GM12864 (cell line): ENCODE measurements around the gene FAM107B.

Experiments used
- DNase-seq: peaks from one replicate; pipeline ENCODE4 v3.0.0-alpha.2; 2011; ENCODE audit warnings: low read depth
- H3K4me3 ChIP-seq: 2 replicates; pipeline ENCODE4 v1.5.1; 2011; ENCODE audit warnings: mild to moderate bottlenecking, low read depth, low read length, control low read depth
- CTCF ChIP-seq: IDR thresholded peaks from 2 replicates; pipeline ENCODE4 v1.5.1; 2011; ENCODE audit warnings: low read depth, mild to moderate bottlenecking, moderate library complexity, low read length, control low read depth, inconsistent platforms; ENCODE audit errors: missing control alignments

The FAM107B gene

GRCh38 chr10:14478201-14478600, 296.5 kb downstream of the FAM107B start:
- no peak for TF ChIP-seq CTCF
- H3K4me3 ChIP-seq, result no peak overlapping the region
- no peak for DNase-seq

- no peak for DNase-seq
- H3K4me3 ChIP-seq, result no peak overlapping the region
- TF ChIP-seq CTCF, result no peak
Observed at GRCh38 chr10:14477408-14477710, 297.3 kb downstream of the FAM107B start.

- no peak for TF ChIP-seq CTCF
- no peak for DNase-seq
- no peak overlapping the region for H3K4me3 ChIP-seq
Observed at GRCh38 chr10:14476641-14477407, 297.9 kb downstream of the FAM107B start.

GRCh38 chr10:14476006-14476405, 298.7 kb downstream of the FAM107B start:
- DNase-seq, result no peak
- no peak for TF ChIP-seq CTCF

GRCh38 chr10:14474656-14475055, 300.0 kb downstream of the FAM107B start:
- no peak for DNase-seq
- H3K4me3 ChIP-seq, result no peak overlapping the region
- TF ChIP-seq CTCF, result no peak

More at GRCh38 chr10:14476006-14476405, 298.7 kb downstream of the FAM107B start:
- H3K4me3 ChIP-seq, result no peak overlapping the region

- no peak for TF ChIP-seq CTCF
Observed at GRCh38 chr10:14470920-14471319, 303.8 kb downstream of the FAM107B start.

GRCh38 chr10:14468726-14469125, 306.0 kb downstream of the FAM107B start:
- no peak for DNase-seq
- TF ChIP-seq CTCF, result no peak
- no peak overlapping the region for H3K4me3 ChIP-seq

More at GRCh38 chr10:14470920-14471319, 303.8 kb downstream of the FAM107B start:
- no peak overlapping the region for H3K4me3 ChIP-seq
- no peak for DNase-seq
